HS-27A (cell line): ENCODE measurements around the gene YPEL5.

Source experiments
- DNase-seq: peaks from one replicate; pipeline ENCODE4 v3.0.0-alpha.2; 2012; ENCODE audit warnings: low read depth, missing footprints

Gene YPEL5

DNA sequence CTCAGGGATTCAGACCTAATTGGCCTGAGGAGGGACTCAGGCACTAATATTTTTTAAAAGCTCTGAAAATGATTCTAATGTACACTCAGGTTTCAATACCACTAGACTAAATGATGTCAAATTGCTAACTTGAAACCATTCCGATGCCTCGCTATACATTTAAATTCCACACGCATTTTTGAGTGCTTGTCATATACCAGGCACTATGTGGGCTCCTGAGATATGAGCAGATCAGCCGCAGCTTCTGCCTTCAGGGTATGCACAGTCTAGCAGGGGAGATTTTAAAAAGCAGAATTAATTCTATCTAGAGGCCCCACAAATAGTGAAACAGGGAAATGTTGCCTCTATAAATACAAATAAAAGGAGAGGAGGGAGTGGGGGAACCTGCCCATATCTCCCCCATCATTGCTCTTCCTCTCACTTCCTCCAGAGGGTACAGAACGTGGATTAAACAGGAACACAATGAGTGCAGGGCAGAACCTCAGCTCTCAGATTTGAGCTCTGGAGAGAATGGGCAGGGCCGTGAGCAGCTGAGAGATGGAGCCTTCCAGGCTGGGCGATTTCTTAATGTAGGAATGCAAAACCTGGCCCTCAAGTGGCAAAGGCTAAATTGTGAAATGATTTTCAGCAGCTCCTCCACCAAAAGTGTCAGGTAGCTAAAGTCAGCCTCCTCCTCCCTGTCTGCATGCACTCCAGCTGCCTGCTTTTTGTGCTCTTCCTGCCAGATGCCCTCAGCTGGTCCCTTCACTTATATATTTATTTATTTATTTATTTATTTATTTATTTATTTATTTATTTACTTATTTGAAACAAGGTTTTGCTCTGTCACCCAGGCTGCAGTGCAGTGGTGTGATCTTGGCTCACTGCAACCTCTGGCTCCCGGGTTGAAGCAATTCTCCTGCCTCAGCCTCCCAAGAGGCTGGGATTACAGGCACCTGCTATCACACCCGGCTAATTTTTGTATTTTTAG, 59.9 kb downstream of the YPEL5 start:
- DNase-seq, result no peak

DNA sequence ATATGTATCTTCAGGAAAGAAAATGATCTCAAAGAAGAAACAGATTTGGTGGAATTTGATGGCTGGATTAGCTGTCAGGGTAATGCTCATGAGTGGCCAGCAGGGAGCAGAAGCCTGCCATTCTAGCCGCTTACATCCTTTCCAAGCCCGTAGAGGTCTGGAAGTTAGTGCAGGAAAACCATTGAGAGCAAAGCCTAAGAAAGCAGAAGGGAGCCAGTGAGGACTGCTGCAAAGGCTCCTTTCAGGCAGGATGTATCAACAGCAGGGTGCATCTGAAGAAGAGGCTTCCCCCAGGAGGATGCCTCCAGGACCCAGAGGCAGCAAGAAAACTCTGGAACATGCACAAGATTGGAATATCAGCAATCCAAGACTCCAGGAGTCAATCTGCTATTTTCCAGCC, 61.6 kb downstream of the YPEL5 start:
- DNase-seq, result peak; percentile 51

DNA sequence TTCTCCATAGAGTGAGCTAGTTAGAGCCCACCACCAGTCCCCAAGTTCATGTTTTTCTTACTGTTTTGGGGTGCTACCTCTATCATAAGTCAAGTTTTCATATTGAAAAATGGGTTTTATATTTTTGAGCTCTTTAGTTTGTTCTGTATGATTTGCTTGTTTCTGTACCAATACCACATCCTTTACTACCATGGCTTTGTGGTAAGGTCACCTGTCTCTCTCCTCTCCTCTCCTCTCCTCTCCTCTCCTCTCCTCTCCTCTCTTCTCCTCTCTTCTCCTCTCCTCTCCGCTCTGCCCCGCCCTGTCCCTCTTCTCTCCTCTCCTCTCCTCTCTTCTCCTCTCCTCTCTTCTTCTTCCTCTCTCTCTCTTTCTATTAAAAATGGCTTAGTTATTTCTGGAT, 62.4 kb downstream of the YPEL5 start:
- DNase-seq, result no peak
